ENCODE measurements around the gene PLPPR5.

PLPPR5 gene

DNA sequence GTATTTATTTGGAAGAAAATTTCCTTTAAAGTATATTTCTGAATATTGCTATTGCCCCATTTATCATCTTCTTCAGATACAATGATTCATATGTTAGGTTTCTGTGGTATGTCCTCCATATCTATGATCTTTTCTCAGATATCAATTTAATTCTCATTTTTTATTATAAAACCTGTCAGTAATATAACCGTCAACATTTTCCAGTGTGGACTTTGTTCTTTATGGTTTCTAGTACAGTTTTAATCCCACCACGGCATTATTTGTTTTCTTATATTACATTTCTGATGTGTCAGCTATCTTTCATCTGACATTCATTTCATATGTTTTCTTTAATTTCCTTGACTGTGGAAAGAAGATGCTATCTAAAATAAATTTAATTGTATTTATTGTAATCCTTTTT is 97.9 kb downstream of the PLPPR5 start:
- H3K9me3 ChIP-seq (ENCODE audit: control insufficient read depth in 1 of 2, low read length in 2 of 2): no peaks in the 10 kb centered on the region
- H3K4me1 ChIP-seq (ENCODE audit: control insufficient read depth in 1 of 2, insufficient read depth in 2 of 2, low read length in 2 of 2): no peaks in the 10 kb centered on the region
- H3K4me3 ChIP-seq (ENCODE audit: low read depth in 1 of 2, low read length in 2 of 2): no peak overlapping the region
- H3K27me3 ChIP-seq (ENCODE audit: low read depth, low read length): no peaks in the 10 kb centered on the region
- no peak overlapping the region for H3K27ac ChIP-seq (ENCODE audit: low read length)
- H3K36me3 ChIP-seq (ENCODE audit: control insufficient read depth in 1 of 2, insufficient read depth in 2 of 2, low read length in 2 of 2): no peaks in the 10 kb centered on the region

GRCh38 chr1:98906361-98906760 is 98.3 kb downstream of the PLPPR5 start:
- no peak overlapping the region for H3K27ac ChIP-seq (ENCODE audit: low read length)
- no peaks in the 10 kb centered on the region for H3K27me3 ChIP-seq (ENCODE audit: low read depth, low read length)
- no peaks in the 10 kb centered on the region for H3K9me3 ChIP-seq (ENCODE audit: control insufficient read depth in 1 of 2, low read length in 2 of 2)
- H3K36me3 ChIP-seq (ENCODE audit: control insufficient read depth in 1 of 2, insufficient read depth in 2 of 2, low read length in 2 of 2): no peaks in the 10 kb centered on the region
- no peak overlapping the region for H3K4me3 ChIP-seq (ENCODE audit: low read depth in 1 of 2, low read length in 2 of 2)
- no peaks in the 10 kb centered on the region for H3K4me1 ChIP-seq (ENCODE audit: control insufficient read depth in 1 of 2, insufficient read depth in 2 of 2, low read length in 2 of 2)

- H3K4me3 ChIP-seq (ENCODE audit: low read depth in 1 of 2, low read length in 2 of 2): no peak overlapping the region
- H3K4me1 ChIP-seq (ENCODE audit: control insufficient read depth in 1 of 2, insufficient read depth in 2 of 2, low read length in 2 of 2): no peaks in the 10 kb centered on the region
- no peaks in the 10 kb centered on the region for H3K36me3 ChIP-seq (ENCODE audit: control insufficient read depth in 1 of 2, insufficient read depth in 2 of 2, low read length in 2 of 2)
- no peak overlapping the region for H3K27ac ChIP-seq (ENCODE audit: low read length)
- no peaks in the 10 kb centered on the region for H3K9me3 ChIP-seq (ENCODE audit: control insufficient read depth in 1 of 2, low read length in 2 of 2)
- no peaks in the 10 kb centered on the region for H3K27me3 ChIP-seq (ENCODE audit: low read depth, low read length)
These were observed 100.0 kb downstream of the PLPPR5 start for GRCh38 chr1:98904684-98905083.

DNA sequence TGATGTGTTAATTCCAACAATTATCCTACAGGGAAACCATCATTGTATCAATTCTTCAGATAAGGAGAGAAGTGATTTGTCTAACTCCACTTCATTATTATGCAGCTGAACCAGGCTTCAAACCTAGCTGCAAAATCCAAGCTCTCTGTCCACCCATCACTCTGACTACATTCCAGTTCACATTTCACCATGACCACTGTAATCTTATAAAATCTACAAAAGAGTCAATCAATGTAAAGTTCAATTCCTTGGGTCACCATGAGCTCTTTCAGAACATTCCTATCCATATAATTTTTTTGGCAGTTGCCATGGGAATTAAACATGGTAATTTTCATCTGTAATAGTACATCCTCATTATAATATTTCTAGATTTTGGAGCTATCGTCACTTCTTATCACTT is 100.9 kb downstream of the PLPPR5 start:
- H3K9me3 ChIP-seq (ENCODE audit: control insufficient read depth in 1 of 2, low read length in 2 of 2): no peaks in the 10 kb centered on the region
- no peak overlapping the region for H3K4me3 ChIP-seq (ENCODE audit: low read depth in 1 of 2, low read length in 2 of 2)
- H3K27ac ChIP-seq (ENCODE audit: low read length): no peak overlapping the region
- H3K36me3 ChIP-seq (ENCODE audit: control insufficient read depth in 1 of 2, insufficient read depth in 2 of 2, low read length in 2 of 2): no peaks in the 10 kb centered on the region
- H3K4me1 ChIP-seq (ENCODE audit: control insufficient read depth in 1 of 2, insufficient read depth in 2 of 2, low read length in 2 of 2): no peaks in the 10 kb centered on the region
- no peaks in the 10 kb centered on the region for H3K27me3 ChIP-seq (ENCODE audit: low read depth, low read length)

DNA sequence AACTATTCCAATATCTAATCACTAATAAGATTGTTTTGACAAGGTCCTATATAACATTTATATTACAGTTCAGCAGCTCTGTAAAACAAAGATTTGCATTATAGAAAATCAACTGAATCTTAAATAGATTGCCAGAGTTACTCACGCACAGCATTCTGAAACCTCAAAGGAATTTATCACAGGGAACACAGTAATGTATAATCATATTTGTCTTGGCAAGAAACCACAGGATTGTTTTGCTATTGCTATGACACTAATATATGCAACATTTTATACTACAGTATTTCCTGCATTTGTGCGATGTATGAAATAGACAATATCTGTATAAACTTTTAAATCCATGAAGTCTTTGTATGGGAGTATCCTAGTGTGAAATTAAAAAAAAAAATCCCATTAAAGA is 101.4 kb downstream of the PLPPR5 start:
- Histone ChIP-seq H3K4me1 (ENCODE audit: control insufficient read depth in 1 of 2, insufficient read depth in 2 of 2, low read length in 2 of 2) (no peaks in the 10 kb centered on the region), H3K9me3 (ENCODE audit: control insufficient read depth in 1 of 2, low read length in 2 of 2) (no peaks in the 10 kb centered on the region), H3K4me3 (ENCODE audit: low read depth in 1 of 2, low read length in 2 of 2) (no peak overlapping the region), H3K27me3 (ENCODE audit: low read depth, low read length) (no peaks in the 10 kb centered on the region), H3K36me3 (ENCODE audit: control insufficient read depth in 1 of 2, insufficient read depth in 2 of 2, low read length in 2 of 2) (no peaks in the 10 kb centered on the region), H3K27ac (ENCODE audit: low read length) (no peak overlapping the region)

DNA sequence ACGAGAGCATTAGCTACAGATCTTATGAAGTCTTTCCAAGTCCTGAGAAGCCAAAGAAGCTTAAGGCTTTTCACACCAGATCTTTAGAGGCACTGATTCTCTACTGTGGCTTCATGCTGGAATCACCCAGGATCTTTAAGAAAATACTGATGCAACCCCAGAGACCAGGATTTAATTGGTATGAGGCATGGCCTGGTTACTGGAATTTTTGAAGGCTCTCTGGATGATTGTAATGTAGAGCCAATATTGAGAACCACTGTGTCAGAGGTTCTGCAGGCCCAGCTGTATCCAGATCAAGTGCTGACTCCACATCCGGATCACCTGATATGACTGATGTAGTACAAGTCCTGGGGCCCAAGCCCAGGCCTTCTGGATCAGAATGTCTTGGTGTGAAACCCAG is 105.7 kb downstream of the PLPPR5 start:
- H3K36me3 ChIP-seq (ENCODE audit: control insufficient read depth in 1 of 2, insufficient read depth in 2 of 2, low read length in 2 of 2): no peaks in the 10 kb centered on the region
- H3K4me3 ChIP-seq (ENCODE audit: low read depth in 1 of 2, low read length in 2 of 2): no peak overlapping the region
- H3K27ac ChIP-seq (ENCODE audit: low read length): no peak overlapping the region
- no peaks in the 10 kb centered on the region for H3K27me3 ChIP-seq (ENCODE audit: low read depth, low read length)
- no peaks in the 10 kb centered on the region for H3K4me1 ChIP-seq (ENCODE audit: control insufficient read depth in 1 of 2, insufficient read depth in 2 of 2, low read length in 2 of 2)
- H3K9me3 ChIP-seq (ENCODE audit: control insufficient read depth in 1 of 2, low read length in 2 of 2): peaks cover 0 to 7% of the 10 kb centered on the region in 2 donors

DNA sequence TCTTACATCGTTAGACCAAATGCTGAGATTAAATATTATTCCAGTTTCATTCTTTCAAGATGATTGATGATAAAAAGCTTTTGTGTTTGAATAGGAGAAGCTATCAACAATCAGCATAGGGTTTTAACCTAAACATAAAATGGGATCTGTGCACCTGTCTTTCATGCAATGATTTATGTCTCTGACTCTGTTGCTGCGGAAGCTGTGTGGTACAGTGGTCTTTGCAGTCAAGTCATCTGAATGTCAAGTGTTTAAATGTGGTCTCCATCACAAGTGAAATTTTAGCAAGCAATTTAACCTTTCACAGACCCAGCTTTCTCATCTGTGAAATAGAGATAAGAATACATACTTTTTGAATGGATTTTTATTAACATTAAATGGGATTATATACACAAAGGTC is 107.2 kb downstream of the PLPPR5 start:
- Histone ChIP-seq H3K9me3 (ENCODE audit: control insufficient read depth in 1 of 2, low read length in 2 of 2) (peaks cover 0 to 7% of the 10 kb centered on the region in 2 donors), H3K27ac (ENCODE audit: low read length) (no peak overlapping the region), H3K4me3 (ENCODE audit: low read depth in 1 of 2, low read length in 2 of 2) (no peak overlapping the region), H3K27me3 (ENCODE audit: low read depth, low read length) (no peaks in the 10 kb centered on the region), H3K4me1 (ENCODE audit: control insufficient read depth in 1 of 2, insufficient read depth in 2 of 2, low read length in 2 of 2) (no peaks in the 10 kb centered on the region), H3K36me3 (ENCODE audit: control insufficient read depth in 1 of 2, insufficient read depth in 2 of 2, low read length in 2 of 2) (no peaks in the 10 kb centered on the region)

- Histone ChIP-seq H3K36me3 (ENCODE audit: control insufficient read depth in 1 of 2, insufficient read depth in 2 of 2, low read length in 2 of 2) (no peaks in the 10 kb centered on the region), H3K9me3 (ENCODE audit: control insufficient read depth in 1 of 2, low read length in 2 of 2) (peaks cover 0 to 7% of the 10 kb centered on the region in 2 donors), H3K4me3 (ENCODE audit: low read depth in 1 of 2, low read length in 2 of 2) (no peak overlapping the region), H3K27ac (ENCODE audit: low read length) (no peak overlapping the region), H3K27me3 (ENCODE audit: low read depth, low read length) (no peaks in the 10 kb centered on the region), H3K4me1 (ENCODE audit: control insufficient read depth in 1 of 2, insufficient read depth in 2 of 2, low read length in 2 of 2) (no peaks in the 10 kb centered on the region)
These were observed 107.8 kb downstream of the PLPPR5 start for GRCh38 chr1:98896711-98897445.

- no peak overlapping the region for H3K4me3 ChIP-seq (ENCODE audit: low read depth in 1 of 2, low read length in 2 of 2)
These were observed 111.3 kb downstream of the PLPPR5 start for GRCh38 chr1:98893371-98893770.

DNA sequence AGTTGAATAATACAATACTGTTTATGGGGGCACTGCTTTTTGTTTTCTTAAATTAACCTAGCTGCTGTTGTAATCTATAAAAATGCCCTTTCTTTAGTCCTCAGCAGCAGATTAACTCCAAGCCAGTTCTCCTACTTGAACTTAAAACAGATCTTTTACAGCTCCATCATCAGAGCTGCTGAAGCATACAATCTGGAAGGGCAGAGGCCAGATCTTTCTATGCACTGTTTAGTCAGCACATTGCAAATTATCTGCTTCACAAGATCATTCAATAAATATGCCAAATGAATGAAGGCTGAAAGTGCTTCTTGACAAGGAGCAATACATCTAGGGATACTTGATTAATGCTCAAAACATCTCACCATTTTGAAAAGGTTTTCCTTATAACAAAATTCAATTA is 115.8 kb downstream of the PLPPR5 start:
- Histone ChIP-seq H3K36me3 (ENCODE audit: control insufficient read depth in 1 of 2, insufficient read depth in 2 of 2, low read length in 2 of 2) (no peaks in the 10 kb centered on the region), H3K27ac (ENCODE audit: low read length) (no peak overlapping the region), H3K27me3 (ENCODE audit: low read depth, low read length) (no peaks in the 10 kb centered on the region), H3K4me1 (ENCODE audit: control insufficient read depth in 1 of 2, insufficient read depth in 2 of 2, low read length in 2 of 2) (no peaks in the 10 kb centered on the region), H3K4me3 (ENCODE audit: low read depth in 1 of 2, low read length in 2 of 2) (no peak overlapping the region), H3K9me3 (ENCODE audit: control insufficient read depth in 1 of 2, low read length in 2 of 2) (no peaks in the 10 kb centered on the region)

More at GRCh38 chr1:98893371-98893770, 111.3 kb downstream of the PLPPR5 start:
- Histone ChIP-seq H3K36me3 (ENCODE audit: control insufficient read depth in 1 of 2, insufficient read depth in 2 of 2, low read length in 2 of 2) (no peaks in the 10 kb centered on the region), H3K27ac (ENCODE audit: low read length) (no peak overlapping the region), H3K27me3 (ENCODE audit: low read depth, low read length) (no peaks in the 10 kb centered on the region), H3K4me1 (ENCODE audit: control insufficient read depth in 1 of 2, insufficient read depth in 2 of 2, low read length in 2 of 2) (no peaks in the 10 kb centered on the region), H3K9me3 (ENCODE audit: control insufficient read depth in 1 of 2, low read length in 2 of 2) (peaks cover 0 to 7% of the 10 kb centered on the region in 2 donors)

GRCh38 chr1:98887507-98887906 is 117.2 kb downstream of the PLPPR5 start:
- no peaks in the 10 kb centered on the region for H3K27me3 ChIP-seq (ENCODE audit: low read depth, low read length)
- H3K4me1 ChIP-seq (ENCODE audit: control insufficient read depth in 1 of 2, insufficient read depth in 2 of 2, low read length in 2 of 2): no peaks in the 10 kb centered on the region
- H3K9me3 ChIP-seq (ENCODE audit: control insufficient read depth in 1 of 2, low read length in 2 of 2): no peaks in the 10 kb centered on the region
- no peak overlapping the region for H3K4me3 ChIP-seq (ENCODE audit: low read depth in 1 of 2, low read length in 2 of 2)
- H3K27ac ChIP-seq (ENCODE audit: low read length): no peak overlapping the region
- H3K36me3 ChIP-seq (ENCODE audit: control insufficient read depth in 1 of 2, insufficient read depth in 2 of 2, low read length in 2 of 2): no peaks in the 10 kb centered on the region

DNA sequence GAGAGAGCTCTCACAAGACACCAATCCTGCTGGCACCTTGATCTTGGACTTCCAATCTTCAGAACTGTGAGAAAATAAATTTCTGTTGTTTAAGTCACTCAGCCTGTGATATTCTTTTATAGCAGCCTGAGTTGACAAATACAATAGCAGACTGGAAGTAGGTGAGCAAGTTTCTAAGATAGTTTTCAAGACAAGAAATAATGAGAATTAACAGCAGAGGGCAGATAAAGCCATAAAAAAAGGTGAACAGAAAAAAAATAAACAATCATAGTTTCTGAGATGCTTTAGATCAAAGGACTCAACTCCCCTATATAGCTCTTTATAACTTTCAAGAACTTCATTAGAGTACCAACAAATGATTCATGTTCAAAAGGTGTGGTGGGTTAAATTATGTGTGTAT is 119.8 kb downstream of the PLPPR5 start:
- no peak overlapping the region for H3K4me3 ChIP-seq (ENCODE audit: low read depth in 1 of 2, low read length in 2 of 2)
- no peaks in the 10 kb centered on the region for H3K4me1 ChIP-seq (ENCODE audit: control insufficient read depth in 1 of 2, insufficient read depth in 2 of 2, low read length in 2 of 2)
- no peaks in the 10 kb centered on the region for H3K27me3 ChIP-seq (ENCODE audit: low read depth, low read length)
- peaks cover 0 to 4% of the 10 kb centered on the region in 2 donors for H3K9me3 ChIP-seq (ENCODE audit: control insufficient read depth in 1 of 2, low read length in 2 of 2)
- H3K27ac ChIP-seq (ENCODE audit: low read length): no peak overlapping the region
- H3K36me3 ChIP-seq (ENCODE audit: control insufficient read depth in 1 of 2, insufficient read depth in 2 of 2, low read length in 2 of 2): no peaks in the 10 kb centered on the region

Data from muscle layer of duodenum (tissue), 2 donors.